ENCODE results near the gene C12orf50.

DNA sequence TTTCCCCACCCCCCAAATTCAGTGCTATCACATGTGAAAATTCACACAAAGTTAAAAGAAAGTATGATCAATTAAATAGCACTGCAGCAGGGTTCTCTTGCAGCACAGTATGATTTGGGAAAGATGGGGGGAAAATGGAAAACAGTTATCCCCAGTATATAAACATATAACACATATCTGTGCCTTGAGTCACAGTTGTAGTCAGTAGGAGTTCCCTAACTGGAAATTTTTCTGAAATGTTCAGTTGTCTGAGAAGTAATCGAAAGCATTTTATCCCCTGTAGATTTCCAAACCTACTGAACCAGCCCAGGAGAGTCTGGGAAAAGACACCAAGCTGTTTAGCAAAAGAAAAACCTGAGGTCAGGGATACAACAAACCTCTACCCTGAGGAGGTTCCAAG, 47.0 kb downstream of the C12orf50 start:
- TF ChIP-seq, protein P1, sequence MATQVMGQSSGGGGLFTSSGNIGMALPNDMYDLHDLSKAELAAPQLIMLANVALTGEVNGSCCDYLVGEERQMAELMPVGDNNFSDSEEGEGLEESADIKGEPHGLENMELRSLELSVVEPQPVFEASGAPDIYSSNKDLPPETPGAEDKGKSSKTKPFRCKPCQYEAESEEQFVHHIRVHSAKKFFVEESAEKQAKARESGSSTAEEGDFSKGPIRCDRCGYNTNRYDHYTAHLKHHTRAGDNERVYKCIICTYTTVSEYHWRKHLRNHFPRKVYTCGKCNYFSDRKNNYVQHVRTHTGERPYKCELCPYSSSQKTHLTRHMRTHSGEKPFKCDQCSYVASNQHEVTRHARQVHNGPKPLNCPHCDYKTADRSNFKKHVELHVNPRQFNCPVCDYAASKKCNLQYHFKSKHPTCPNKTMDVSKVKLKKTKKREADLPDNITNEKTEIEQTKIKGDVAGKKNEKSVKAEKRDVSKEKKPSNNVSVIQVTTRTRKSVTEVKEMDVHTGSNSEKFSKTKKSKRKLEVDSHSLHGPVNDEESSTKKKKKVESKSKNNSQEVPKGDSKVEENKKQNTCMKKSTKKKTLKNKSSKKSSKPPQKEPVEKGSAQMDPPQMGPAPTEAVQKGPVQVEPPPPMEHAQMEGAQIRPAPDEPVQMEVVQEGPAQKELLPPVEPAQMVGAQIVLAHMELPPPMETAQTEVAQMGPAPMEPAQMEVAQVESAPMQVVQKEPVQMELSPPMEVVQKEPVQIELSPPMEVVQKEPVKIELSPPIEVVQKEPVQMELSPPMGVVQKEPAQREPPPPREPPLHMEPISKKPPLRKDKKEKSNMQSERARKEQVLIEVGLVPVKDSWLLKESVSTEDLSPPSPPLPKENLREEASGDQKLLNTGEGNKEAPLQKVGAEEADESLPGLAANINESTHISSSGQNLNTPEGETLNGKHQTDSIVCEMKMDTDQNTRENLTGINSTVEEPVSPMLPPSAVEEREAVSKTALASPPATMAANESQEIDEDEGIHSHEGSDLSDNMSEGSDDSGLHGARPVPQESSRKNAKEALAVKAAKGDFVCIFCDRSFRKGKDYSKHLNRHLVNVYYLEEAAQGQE (IDR thresholded peaks at IDR 0.05; ENCODE audit: insufficient read depth in 1 of 2, low read depth in 2 of 2, low read length in 2 of 2): no peak
- TF ChIP-seq SIN3A (IDR thresholded peaks at IDR 0.05; ENCODE audit: borderline replicate concordance, insufficient read depth, low read length): no peak
- no peak for TF ChIP-seq POLR2AphosphoS5 (IDR thresholded peaks at IDR 0.05; ENCODE audit: low read depth, low read length)
